Measurements from ENCODE around the gene MSI2. TPM values are rescaled to one million over a fixed set of nuclear protein-coding genes. Genes with fewer than 3 reads are reported as not detected.

MSI2 gene
- total RNA-seq, 3 donors from 2014 or later, result 40.6 to 56.2 (median 54.3) TPM

- Mint-ChIP-seq H3K36me3 (ENCODE audit: insufficient read depth) (peaks cover 8% of the 10 kb centered on the region), H3K9me3 (no peaks in the 10 kb centered on the region), H3K4me3 (no peak overlapping the region), H3K4me1 (ENCODE audit: low read depth) (peaks cover 60% of the 10 kb centered on the region), H3K27me3 (ENCODE audit: low read depth) (no peaks in the 10 kb centered on the region)
- DNase-seq (no peak), ATAC-seq (no peak)
Measured at GRCh38 chr17:57447357-57447989, 191.2 kb downstream of the MSI2 start.

- peaks cover 8% of the 10 kb centered on the region for H3K36me3 Mint-ChIP-seq (ENCODE audit: insufficient read depth)
- DNase-seq (no peak), ATAC-seq (no peak)
- H3K27me3 Mint-ChIP-seq (ENCODE audit: low read depth), result no peaks in the 10 kb centered on the region
- no peak overlapping the region for H3K4me3 Mint-ChIP-seq
- no peaks in the 10 kb centered on the region for H3K9me3 Mint-ChIP-seq
- H3K4me1 Mint-ChIP-seq (ENCODE audit: low read depth), result peaks cover 57% of the 10 kb centered on the region
Measured at GRCh38 chr17:57447990-57448758, 191.9 kb downstream of the MSI2 start.

- Mint-ChIP-seq H3K27me3 (ENCODE audit: low read depth) (no peaks in the 10 kb centered on the region), H3K4me1 (ENCODE audit: low read depth) (peaks cover 57% of the 10 kb centered on the region), H3K9me3 (no peaks in the 10 kb centered on the region), H3K4me3 (no peak overlapping the region), H3K36me3 (ENCODE audit: insufficient read depth) (peaks cover 8% of the 10 kb centered on the region)
- DNase-seq (no peak), ATAC-seq (no peak)
Measured at GRCh38 chr17:57448759-57449283, 192.5 kb downstream of the MSI2 start.

- no peak for ATAC-seq
Measured at GRCh38 chr17:57451191-57451590, 194.9 kb downstream of the MSI2 start.

GRCh38 chr17:57451643-57452042 lies 195.3 kb downstream of the MSI2 start:
- Mint-ChIP-seq H3K36me3 (ENCODE audit: insufficient read depth) (peaks cover 13% of the 10 kb centered on the region), H3K4me3 (no peak overlapping the region), H3K4me1 (ENCODE audit: low read depth) (peaks cover 69% of the 10 kb centered on the region), H3K27me3 (ENCODE audit: low read depth) (no peaks in the 10 kb centered on the region), H3K9me3 (no peaks in the 10 kb centered on the region)
- no peak for DNase-seq
- ATAC-seq, result no peak

More at GRCh38 chr17:57451191-57451590, 194.9 kb downstream of the MSI2 start:
- H3K4me1 Mint-ChIP-seq (ENCODE audit: low read depth), result peaks cover 68% of the 10 kb centered on the region
- no peaks in the 10 kb centered on the region for H3K27me3 Mint-ChIP-seq (ENCODE audit: low read depth)
- no peak for DNase-seq
- peak overlapping the region; percentile 19 for H3K4me3 Mint-ChIP-seq
- H3K9me3 Mint-ChIP-seq, result no peaks in the 10 kb centered on the region
- peaks cover 12% of the 10 kb centered on the region for H3K36me3 Mint-ChIP-seq (ENCODE audit: insufficient read depth)

- Mint-ChIP-seq H3K27me3 (ENCODE audit: low read depth) (no peaks in the 10 kb centered on the region), H3K36me3 (ENCODE audit: insufficient read depth) (peaks cover 11% of the 10 kb centered on the region), H3K4me1 (ENCODE audit: low read depth) (peaks cover 66% of the 10 kb centered on the region), H3K4me3 (no peak overlapping the region), H3K9me3 (no peaks in the 10 kb centered on the region)
- no peak for ATAC-seq
- DNase-seq, result no peak
Measured at GRCh38 chr17:57453841-57454425, 197.6 kb downstream of the MSI2 start.

- no peaks in the 10 kb centered on the region for H3K27me3 Mint-ChIP-seq (ENCODE audit: low read depth)
- H3K36me3 Mint-ChIP-seq (ENCODE audit: insufficient read depth), result peaks cover 11% of the 10 kb centered on the region
- ATAC-seq (no peak), DNase-seq (no peak)
- no peak overlapping the region for H3K4me3 Mint-ChIP-seq
- no peaks in the 10 kb centered on the region for H3K9me3 Mint-ChIP-seq
- H3K4me1 Mint-ChIP-seq (ENCODE audit: low read depth), result peaks cover 74% of the 10 kb centered on the region
Measured at GRCh38 chr17:57454729-57455062, 198.4 kb downstream of the MSI2 start.

GRCh38 chr17:57455063-57455914 lies 199.0 kb downstream of the MSI2 start:
- peaks cover 77% of the 10 kb centered on the region for H3K4me1 Mint-ChIP-seq (ENCODE audit: low read depth)
- ATAC-seq (peak; percentile 73 to 79), DNase-seq (peak; percentile 26)
- peaks cover 11% of the 10 kb centered on the region for H3K36me3 Mint-ChIP-seq (ENCODE audit: insufficient read depth)
- H3K9me3 Mint-ChIP-seq, result no peaks in the 10 kb centered on the region
- H3K4me3 Mint-ChIP-seq, result peak overlapping the region; percentile 13
- no peaks in the 10 kb centered on the region for H3K27me3 Mint-ChIP-seq (ENCODE audit: low read depth)

GRCh38 chr17:57456622-57457021 lies 200.3 kb downstream of the MSI2 start:
- no peaks in the 10 kb centered on the region for H3K9me3 Mint-ChIP-seq
- H3K4me3 Mint-ChIP-seq, result no peak overlapping the region
- ATAC-seq, result no peak
- DNase-seq, result no peak
- peaks cover 7% of the 10 kb centered on the region for H3K36me3 Mint-ChIP-seq (ENCODE audit: insufficient read depth)
- H3K4me1 Mint-ChIP-seq (ENCODE audit: low read depth), result peaks cover 80% of the 10 kb centered on the region
- H3K27me3 Mint-ChIP-seq (ENCODE audit: low read depth), result no peaks in the 10 kb centered on the region

- Mint-ChIP-seq H3K4me3 (no peak overlapping the region), H3K27me3 (ENCODE audit: low read depth) (no peaks in the 10 kb centered on the region), H3K36me3 (ENCODE audit: insufficient read depth) (peaks cover 7% of the 10 kb centered on the region), H3K9me3 (no peaks in the 10 kb centered on the region), H3K4me1 (ENCODE audit: low read depth) (peaks cover 80% of the 10 kb centered on the region)
- no peak for DNase-seq
- ATAC-seq, result no peak
Measured at GRCh38 chr17:57457188-57457587, 200.9 kb downstream of the MSI2 start.

- DNase-seq, result no peak
- ATAC-seq, result no peak
- Mint-ChIP-seq H3K4me1 (ENCODE audit: low read depth) (peaks cover 82% of the 10 kb centered on the region), H3K4me3 (no peak overlapping the region), H3K27me3 (ENCODE audit: low read depth) (no peaks in the 10 kb centered on the region), H3K9me3 (no peaks in the 10 kb centered on the region), H3K36me3 (ENCODE audit: insufficient read depth) (peaks cover 7% of the 10 kb centered on the region)
Measured at GRCh38 chr17:57458718-57459285, 202.5 kb downstream of the MSI2 start.

GRCh38 chr17:57459286-57459915 lies 203.1 kb downstream of the MSI2 start:
- H3K9me3 Mint-ChIP-seq, result no peaks in the 10 kb centered on the region

GRCh38 chr17:57461082-57461481 lies 204.8 kb downstream of the MSI2 start:
- Mint-ChIP-seq H3K9me3 (no peaks in the 10 kb centered on the region), H3K36me3 (ENCODE audit: insufficient read depth) (peaks cover 3% of the 10 kb centered on the region), H3K4me3 (peak overlapping the region; percentile 13), H3K4me1 (ENCODE audit: low read depth) (peaks cover 75% of the 10 kb centered on the region), H3K27me3 (ENCODE audit: low read depth) (no peaks in the 10 kb centered on the region)
- DNase-seq (no peak), ATAC-seq (peak; percentile 28 to 44)

More at GRCh38 chr17:57459286-57459915, 203.1 kb downstream of the MSI2 start:
- ATAC-seq (peak; percentile 26 to 30), DNase-seq (no peak)
- Mint-ChIP-seq H3K4me3 (no peak overlapping the region), H3K27me3 (ENCODE audit: low read depth) (no peaks in the 10 kb centered on the region), H3K36me3 (ENCODE audit: insufficient read depth) (peaks cover 7% of the 10 kb centered on the region), H3K4me1 (ENCODE audit: low read depth) (peaks cover 82% of the 10 kb centered on the region)

All from activated T-cell treated with anti-CD3 and anti-CD28 coated beads, Interleukin-2, amount 50 U/mL, for 4 hours (primary cell).